ENCODE data around the gene KATNAL1.

KATNAL1 gene

GRCh38 chr13:30158774-30159445 is 148.4 kb downstream of the KATNAL1 start:
- DNase-seq, result no peak

GRCh38 chr13:30157616-30157993 is 149.7 kb downstream of the KATNAL1 start:
- DNase-seq, result no peak

DNA sequence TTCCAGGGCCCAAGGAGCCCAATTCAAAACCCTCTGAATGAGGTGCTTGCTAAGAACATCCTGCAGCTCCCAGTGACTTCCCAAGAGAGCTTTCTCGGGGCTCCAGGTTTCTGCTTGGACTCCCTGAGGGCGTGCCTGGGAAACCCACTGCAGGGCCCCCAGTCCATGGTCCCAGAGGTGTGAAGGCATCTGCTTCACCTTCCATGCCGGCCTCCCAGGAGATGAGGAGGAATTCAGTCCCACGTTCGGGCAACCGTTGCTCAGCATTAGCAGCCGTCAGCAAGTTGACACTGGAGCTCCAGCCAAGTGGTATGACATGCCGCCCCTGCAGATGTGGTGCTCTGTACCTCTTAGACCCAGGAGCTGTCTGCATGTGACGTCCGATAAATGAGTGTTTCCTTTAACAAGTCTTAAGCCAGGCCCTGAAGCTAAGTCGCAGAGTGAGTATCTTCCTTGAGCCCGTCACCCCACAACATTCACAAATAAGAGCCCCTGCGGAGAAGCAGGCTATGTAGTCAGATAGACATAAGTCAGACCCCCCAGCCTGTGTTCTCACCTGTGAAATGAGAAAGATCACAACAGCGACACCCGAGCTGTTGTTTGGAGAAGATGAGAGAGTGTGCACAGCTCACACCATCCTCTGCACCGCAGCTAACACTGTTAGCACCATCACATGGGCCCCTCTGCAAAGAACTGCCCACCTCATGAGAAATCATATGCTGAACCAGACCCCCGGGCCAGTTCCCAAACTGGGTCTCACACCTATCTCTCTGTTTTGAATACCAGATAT is 150.3 kb downstream of the KATNAL1 start:
- DNase-seq, result no peak

GRCh38 chr13:30156270-30156669 is 151.1 kb downstream of the KATNAL1 start:
- DNase-seq, result no peak

DNA sequence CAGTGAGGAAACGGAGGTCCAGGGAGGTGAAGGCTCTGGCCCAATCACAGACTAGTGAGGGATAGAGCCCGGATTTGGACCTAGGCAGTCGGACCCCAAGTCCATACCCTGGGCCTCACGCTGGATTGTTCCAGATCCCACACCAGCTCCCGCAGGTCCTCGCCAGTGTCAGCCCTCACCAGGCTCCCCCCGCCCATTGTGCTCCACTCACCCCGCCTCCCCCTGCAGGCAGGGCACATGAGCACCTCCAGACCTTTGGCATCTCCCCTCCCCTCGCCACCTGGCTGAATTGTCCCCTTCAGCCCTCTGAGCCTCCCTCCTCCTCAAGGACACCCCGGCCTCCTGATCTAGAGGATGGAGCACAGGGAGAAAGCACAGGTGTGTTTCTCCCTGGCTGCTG is 152.4 kb downstream of the KATNAL1 start:
- no peak for DNase-seq

GRCh38 chr13:30154531-30154930 is 152.8 kb downstream of the KATNAL1 start:
- DNase-seq, result no peak

DNA sequence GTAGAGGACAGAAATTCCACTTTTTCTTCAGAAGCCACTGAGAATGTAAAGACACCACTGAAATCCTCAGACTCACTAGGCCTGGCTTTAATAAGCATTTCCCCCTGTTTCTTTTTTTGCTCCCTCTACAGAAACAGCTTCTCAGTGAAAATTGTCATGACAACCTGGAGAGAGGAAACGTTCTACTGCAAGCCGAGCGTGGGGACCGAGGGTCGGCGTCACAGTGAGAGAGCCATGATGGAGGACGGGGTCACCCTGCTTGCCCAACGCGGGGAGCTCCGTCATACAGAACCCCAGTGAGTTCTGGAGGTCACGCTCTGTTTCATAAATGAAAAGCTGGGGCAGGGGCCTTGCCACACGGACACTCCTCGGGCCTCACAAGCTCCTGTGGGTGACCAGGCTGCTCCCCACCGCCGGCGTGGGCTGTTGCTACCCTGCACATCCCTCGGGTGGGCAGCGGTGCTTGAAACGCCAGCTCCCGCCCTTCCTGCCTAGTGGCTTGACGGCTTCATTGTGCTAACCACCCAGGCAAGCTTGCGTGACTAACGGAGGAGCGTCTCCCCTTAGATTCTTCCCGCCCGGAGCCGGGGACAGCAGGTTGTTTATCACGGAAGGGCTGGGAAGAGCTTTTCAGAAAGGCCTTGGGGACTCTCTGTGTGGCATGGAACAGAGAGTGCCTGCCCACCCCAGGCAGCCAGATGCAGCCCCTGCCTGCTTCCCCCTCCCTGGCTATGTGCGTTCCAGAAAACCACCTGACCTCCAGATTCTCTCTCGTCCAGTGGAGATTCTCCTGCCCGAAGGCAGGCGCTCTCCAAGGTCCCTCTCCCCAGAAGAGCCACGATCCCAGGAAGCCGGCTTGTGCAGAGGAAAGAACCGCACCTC is 153.6 kb downstream of the KATNAL1 start:
- DNase-seq, result no peak
